SH-SY5Y (cell line): Measurements from ENCODE around the gene PPP4C.

Experiments used
- GATA2 ChIP-seq: IDR thresholded peaks from 2 replicates; pipeline ENCODE4 v1.6.1; 2011; ENCODE audit warnings: mild to moderate bottlenecking, low read depth, low read length
- GATA3 ChIP-seq: IDR thresholded peaks from 2 replicates; pipeline ENCODE4 v1.6.1; 2011; ENCODE audit warnings: low read depth, mild to moderate bottlenecking, low read length, moderate library complexity

GRCh38 chr16:30113031-30113710 lies 37.4 kb downstream of the PPP4C start, which contains the start of gene GDPD3:
- TF ChIP-seq GATA2: no peak
- no peak for TF ChIP-seq GATA3
